Gastrocnemius medialis (tissue), 4 donors: ENCODE data around the gene C17orf78. TPM values are rescaled to one million over a fixed set of nuclear protein-coding genes. Genes with fewer than 3 reads are reported as not detected.
A peak's percentile ranks its signal among the peaks of the same experiment; 100 is the strongest.

ENCODE experiments used
- ATAC-seq, 2 donors: fragments of 150-250 bp; one replicate each; pipeline ENCODE4 v1.9.1; 2016
- DNase-seq, 2 donors: peaks; one replicate each; pipeline ENCODE4 v3.0.0-alpha.2; 2019
- H3K27ac ChIP-seq, 4 donors: fragments of 200-600 bp; sonication (generic); 1 replicate in 1 of 4; 2 replicates in 3 of 4; pipeline ENCODE4 v1.5.1; 2016 to 2018; ENCODE audit warnings: mild to moderate bottlenecking in 2 of 4, moderate library complexity in 1 of 4
- H3K27me3 ChIP-seq, 3 donors: fragments of 200-600 bp; sonication (generic) in 2 of 3; 1 replicate in 1 of 3; 2 replicates in 2 of 3; pipeline versions ENCODE4 v1.5.1 to v1.6.0; 2016 to 2019; ENCODE audit warnings: mild to moderate bottlenecking in 1 of 3, moderate library complexity in 1 of 3
- H3K36me3 ChIP-seq, 2 donors: fragments of 200-600 bp; sonication (generic) in 1 of 2; one replicate each; pipeline ENCODE4 v1.5.1; 2017 to 2018
- H3K4me1 ChIP-seq, 2 donors: fragments of 200-600 bp; sonication (generic) in 1 of 2; one replicate each; pipeline ENCODE4 v1.5.1; 2016 to 2017; ENCODE audit warnings: mild to moderate bottlenecking in 2 of 2
- H3K4me3 ChIP-seq, 4 donors: fragments of 200-600 bp; sonication (generic) in 3 of 4; 1 replicate in 1 of 4; 2 replicates in 3 of 4; pipeline ENCODE4 v1.5.1; 2016 to 2019; ENCODE audit warnings: mild to moderate bottlenecking in 2 of 4
- H3K9me3 ChIP-seq, 3 donors: fragments of 200-600 bp; sonication (generic) in 2 of 3; 1 replicate in 1 of 3; 2 replicates in 2 of 3; pipeline ENCODE4 v1.5.1; 2016 to 2019
- POLR2A ChIP-seq, 2 donors: fragments of 450-650 bp; IDR thresholded peaks; one replicate each; pipeline ENCODE4 v1.6.1; 2017; ENCODE audit warnings: antibody characterized with exemption in 2 of 2, mild to moderate bottlenecking in 2 of 2, moderate library complexity in 2 of 2
- in situ Hi-C, 4 donors: fragments of 200-750 bp; cut with MboI; loops; one replicate each; pipeline versions ENCODE4 v1.15.0 to v1.8.0; 2017; ENCODE audit warnings: low sequenced_read_pairs in 4 of 4
- intact Hi-C: fragments of 100-400 bp; cut with DNase I; formaldehyde crosslinking; loops from one replicate; pipeline ENCODE4 v1.15.1; 2023; ENCODE audit warnings: low total_unique reads
- total RNA-seq, 4 donors: library from RNA; depleted of rRNA; stranded (reverse); fragments of >200 nt; gene quantifications; one replicate each; pipeline versions ENCODE4 v1.1.0 to v1.2.3, GENCODE V29; 2016
- TF ChIP-seq, protein P1 (sequence below), 5 experiments: fragments of 450-650 bp in 3 of 5; fragments of 200-600 bp in 2 of 5; sonication (generic) in 2 of 5; IDR thresholded peaks in 4 of 5; conservative IDR thresholded peaks in 1 of 5; 1 replicate in 4 of 5; 2 replicates in 1 of 5; pipeline ENCODE4 v1.5.1; 2016 to 2019; ENCODE audit warnings: antibody characterized with exemption in 5 of 5, mild to moderate bottlenecking in 3 of 5, moderate library complexity in 3 of 5

Gene C17orf78
- total RNA-seq, 4 donors from 2014 or later: not detected

DNA sequence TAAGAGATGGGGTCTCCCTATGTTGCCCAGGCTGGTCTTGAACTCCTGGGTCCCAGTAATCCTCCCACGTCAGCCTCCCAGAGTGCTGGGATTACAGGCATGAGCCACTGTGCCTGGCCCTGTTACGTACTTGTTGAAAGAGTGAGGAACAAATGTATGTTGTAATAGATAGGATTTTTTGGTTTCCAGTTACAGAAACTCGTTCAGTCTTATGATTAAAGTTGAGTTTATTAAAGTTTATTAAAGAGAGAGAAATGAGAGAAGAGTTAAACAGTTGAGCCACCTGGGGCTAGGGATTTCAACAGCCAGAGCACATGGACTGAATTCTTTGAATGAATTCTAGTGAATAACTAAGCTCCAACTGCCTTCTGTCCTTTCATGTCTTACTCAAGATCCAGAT, 34.6 kb downstream of the C17orf78 start:
- DNase-seq: peak in 1 of 2 donors; percentile 24
- intact Hi-C loops: no loop called here
- peaks cover 15% of the 10 kb centered on the region in 2 donors for H3K4me1 ChIP-seq
- in situ Hi-C loops: no loop called here
- no peaks in the 10 kb centered on the region for H3K27me3 ChIP-seq
- no peak overlapping the region for H3K4me3 ChIP-seq
- peak in 1 of 2 donors; percentile 8 for ATAC-seq
- no peaks in the 10 kb centered on the region for H3K9me3 ChIP-seq
- peak overlapping the region in 2 of 4 donors; percentile 42 to 58 for H3K27ac ChIP-seq
- TF ChIP-seq, protein P1, sequence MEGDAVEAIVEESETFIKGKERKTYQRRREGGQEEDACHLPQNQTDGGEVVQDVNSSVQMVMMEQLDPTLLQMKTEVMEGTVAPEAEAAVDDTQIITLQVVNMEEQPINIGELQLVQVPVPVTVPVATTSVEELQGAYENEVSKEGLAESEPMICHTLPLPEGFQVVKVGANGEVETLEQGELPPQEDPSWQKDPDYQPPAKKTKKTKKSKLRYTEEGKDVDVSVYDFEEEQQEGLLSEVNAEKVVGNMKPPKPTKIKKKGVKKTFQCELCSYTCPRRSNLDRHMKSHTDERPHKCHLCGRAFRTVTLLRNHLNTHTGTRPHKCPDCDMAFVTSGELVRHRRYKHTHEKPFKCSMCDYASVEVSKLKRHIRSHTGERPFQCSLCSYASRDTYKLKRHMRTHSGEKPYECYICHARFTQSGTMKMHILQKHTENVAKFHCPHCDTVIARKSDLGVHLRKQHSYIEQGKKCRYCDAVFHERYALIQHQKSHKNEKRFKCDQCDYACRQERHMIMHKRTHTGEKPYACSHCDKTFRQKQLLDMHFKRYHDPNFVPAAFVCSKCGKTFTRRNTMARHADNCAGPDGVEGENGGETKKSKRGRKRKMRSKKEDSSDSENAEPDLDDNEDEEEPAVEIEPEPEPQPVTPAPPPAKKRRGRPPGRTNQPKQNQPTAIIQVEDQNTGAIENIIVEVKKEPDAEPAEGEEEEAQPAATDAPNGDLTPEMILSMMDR (IDR thresholded peaks at IDR 0.05 in 4 of 5, conservative IDR thresholded peaks at IDR 0.05 in 1 of 5): no peak
- TF ChIP-seq POLR2A (IDR thresholded peaks at IDR 0.05): no peak
- peaks cover 0 to 46% of the 10 kb centered on the region in 2 donors for H3K36me3 ChIP-seq

GRCh38 chr17:37413875-37414519, 38.2 kb downstream of the C17orf78 start:
- H3K9me3 ChIP-seq: no peaks in the 10 kb centered on the region
- intact Hi-C loops (no loop called here), in situ Hi-C loops (no loop called here)
- TF ChIP-seq POLR2A (IDR thresholded peaks at IDR 0.05): no peak
- TF ChIP-seq, protein P1 (IDR thresholded peaks at IDR 0.05 in 4 of 5, conservative IDR thresholded peaks at IDR 0.05 in 1 of 5): no peak
- no peak overlapping the region for H3K27ac ChIP-seq
- ATAC-seq (no peak), DNase-seq (no peak)
- H3K4me1 ChIP-seq: no peaks in the 10 kb centered on the region
- peaks cover 0 to 57% of the 10 kb centered on the region in 2 donors for H3K36me3 ChIP-seq
- H3K27me3 ChIP-seq: no peaks in the 10 kb centered on the region
- H3K4me3 ChIP-seq: no peak overlapping the region

GRCh38 chr17:37417852-37418251, 42.1 kb downstream of the C17orf78 start:
- ATAC-seq (no peak), DNase-seq (no peak)
- Histone ChIP-seq H3K36me3 (peaks cover 0 to 54% of the 10 kb centered on the region in 2 donors), H3K9me3 (no peaks in the 10 kb centered on the region), H3K27me3 (no peaks in the 10 kb centered on the region), H3K27ac (no peak overlapping the region), H3K4me1 (no peaks in the 10 kb centered on the region), H3K4me3 (no peak overlapping the region)
- in situ Hi-C loops: no loop called here
- intact Hi-C loops: loop anchor here (5.0 kb wide), 1 partner anchor 856 kb away; no protein-coding TSS in a partner anchor
- TF ChIP-seq, protein P1 (IDR thresholded peaks at IDR 0.05 in 4 of 5, conservative IDR thresholded peaks at IDR 0.05 in 1 of 5): no peak
- TF ChIP-seq POLR2A (IDR thresholded peaks at IDR 0.05): no peak

DNA sequence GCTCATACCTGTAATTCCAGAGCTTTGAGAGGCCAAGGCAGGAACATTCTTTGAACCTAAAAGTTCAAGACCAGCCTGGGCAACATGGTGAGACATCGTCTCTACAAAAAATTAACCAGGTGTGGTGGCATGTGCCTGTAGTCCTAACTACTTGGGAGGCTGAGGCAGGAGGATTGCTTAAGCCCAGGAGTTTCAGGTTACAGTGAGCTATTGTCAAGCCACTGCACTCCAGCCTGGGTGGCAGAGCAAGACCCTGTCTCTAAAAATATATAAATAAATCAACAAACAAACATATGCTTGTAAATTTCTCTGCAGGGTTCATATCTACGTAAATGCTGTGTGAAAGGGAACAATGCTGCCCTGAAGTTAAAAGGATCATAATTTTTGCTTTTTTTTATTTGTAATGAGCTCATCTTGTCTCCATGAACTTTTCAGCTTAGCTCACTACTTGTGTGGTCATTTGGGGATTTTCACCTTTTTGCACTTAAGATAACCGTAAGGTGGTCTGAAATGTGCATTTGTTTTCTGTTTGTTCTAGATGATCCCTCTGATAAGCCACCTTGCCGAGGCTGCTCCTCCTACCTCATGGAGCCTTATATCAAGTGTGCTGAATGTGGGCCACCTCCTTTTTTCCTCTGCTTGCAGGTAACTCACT, 47.3 kb downstream of the C17orf78 start:
- H3K9me3 ChIP-seq: no peaks in the 10 kb centered on the region
- in situ Hi-C loops (no loop called here), intact Hi-C loops (no loop called here)
- no peaks in the 10 kb centered on the region for H3K4me1 ChIP-seq
- no peak overlapping the region for H3K4me3 ChIP-seq
- no peak overlapping the region for H3K27ac ChIP-seq
- DNase-seq (no peak), ATAC-seq (no peak)
- TF ChIP-seq, protein P1 (IDR thresholded peaks at IDR 0.05 in 4 of 5, conservative IDR thresholded peaks at IDR 0.05 in 1 of 5): no peak
- TF ChIP-seq POLR2A (IDR thresholded peaks at IDR 0.05): no peak
- H3K27me3 ChIP-seq: no peaks in the 10 kb centered on the region
- H3K36me3 ChIP-seq: peaks cover 0 to 79% of the 10 kb centered on the region in 2 donors
